Measurements from ENCODE around the gene SHISA9. TPM values are rescaled to one million over a fixed set of nuclear protein-coding genes. Genes with fewer than 3 reads are reported as not detected.

Gene SHISA9
- total RNA-seq, 1 experiment from 2014 or later, result 0.29 TPM

GRCh38 chr16:13056607-13057006 lies 155.2 kb downstream of the SHISA9 start:
- ChIA-PET CTCF (no interaction called here), POLR2A (no interaction called here)
- Histone ChIP-seq H3K27me3 (replicated peaks; ENCODE audit: control insufficient read depth, insufficient read depth, low read length) (no peaks in the 10 kb centered on the region), H3K36me3 (ENCODE audit: control insufficient read depth, insufficient read depth, low read length) (no peaks in the 10 kb centered on the region), H3K4me3 (ENCODE audit: low read depth, low read length) (no peak overlapping the region), H3K9me3 (no peaks in the 10 kb centered on the region), H3K4me1 (no peaks in the 10 kb centered on the region)
- Mint-ChIP-seq H3K4me1 (ENCODE audit: low read depth, unreplicated experiment) (no peaks in the 10 kb centered on the region), H3K27ac (ENCODE audit: unreplicated experiment) (no peak overlapping the region), H3K4me3 (ENCODE audit: unreplicated experiment) (no peak overlapping the region), H3K9me3 (ENCODE audit: unreplicated experiment) (no peaks in the 10 kb centered on the region), H3K36me3 (ENCODE audit: insufficient read depth, unreplicated experiment) (no peaks in the 10 kb centered on the region), H3K27me3 (ENCODE audit: insufficient read depth, unreplicated experiment) (peaks cover 5% of the 10 kb centered on the region)
- no peak for TF ChIP-seq CTCF (IDR thresholded peaks at IDR 0.05; ENCODE audit: insufficient read depth in 1 of 2, low read depth in 1 of 2, low read length in 1 of 2, severe bottlenecking in 1 of 2, unreplicated experiment in 1 of 2)
- no peak for DNase-seq
- BruUV-seq (replicated peaks), result no TSS peak
- intact Hi-C loops (cut with micrococcal nuclease; ENCODE audit: unreplicated experiment), result no loop called here

GRCh38 chr16:13060932-13061331 lies 159.5 kb downstream of the SHISA9 start:
- CTCF ChIA-PET, result no interaction called here
- intact Hi-C loops (cut with micrococcal nuclease; ENCODE audit: unreplicated experiment), result no loop called here

GRCh38 chr16:13061691-13062090 lies 160.3 kb downstream of the SHISA9 start:
- Mint-ChIP-seq H3K27me3 (ENCODE audit: insufficient read depth, unreplicated experiment) (no peaks in the 10 kb centered on the region), H3K9me3 (ENCODE audit: unreplicated experiment) (no peaks in the 10 kb centered on the region), H3K36me3 (ENCODE audit: insufficient read depth, unreplicated experiment) (no peaks in the 10 kb centered on the region), H3K4me3 (ENCODE audit: unreplicated experiment) (no peak overlapping the region), H3K27ac (ENCODE audit: unreplicated experiment) (no peak overlapping the region), H3K4me1 (ENCODE audit: low read depth, unreplicated experiment) (no peaks in the 10 kb centered on the region)
- H3K36me3 ChIP-seq (ENCODE audit: control insufficient read depth, insufficient read depth, low read length), result no peaks in the 10 kb centered on the region
- no peaks in the 10 kb centered on the region for H3K4me1 ChIP-seq
- H3K27me3 ChIP-seq (replicated peaks; ENCODE audit: control insufficient read depth, insufficient read depth, low read length), result no peaks in the 10 kb centered on the region
- intact Hi-C loops (cut with micrococcal nuclease; ENCODE audit: unreplicated experiment), result no loop called here
- BruUV-seq (replicated peaks), result no TSS peak
- no peak for TF ChIP-seq CTCF (IDR thresholded peaks at IDR 0.05; ENCODE audit: insufficient read depth in 1 of 2, low read depth in 1 of 2, low read length in 1 of 2, severe bottlenecking in 1 of 2, unreplicated experiment in 1 of 2)
- ChIA-PET POLR2A (no interaction called here), CTCF (no interaction called here)
- DNase-seq, result no peak
- H3K9me3 ChIP-seq, result no peaks in the 10 kb centered on the region
- H3K4me3 ChIP-seq (ENCODE audit: low read depth, low read length), result no peak overlapping the region

More at GRCh38 chr16:13060932-13061331, 159.5 kb downstream of the SHISA9 start:
- Histone ChIP-seq H3K9me3 (no peaks in the 10 kb centered on the region), H3K4me3 (ENCODE audit: low read depth, low read length) (no peak overlapping the region), H3K27me3 (replicated peaks; ENCODE audit: control insufficient read depth, insufficient read depth, low read length) (no peaks in the 10 kb centered on the region), H3K36me3 (ENCODE audit: control insufficient read depth, insufficient read depth, low read length) (no peaks in the 10 kb centered on the region), H3K4me1 (no peaks in the 10 kb centered on the region)
- H3K4me1 Mint-ChIP-seq (ENCODE audit: low read depth, unreplicated experiment), result no peaks in the 10 kb centered on the region
- H3K9me3 Mint-ChIP-seq (ENCODE audit: unreplicated experiment), result no peaks in the 10 kb centered on the region
- H3K27ac Mint-ChIP-seq (ENCODE audit: unreplicated experiment), result no peak overlapping the region
- no peaks in the 10 kb centered on the region for H3K27me3 Mint-ChIP-seq (ENCODE audit: insufficient read depth, unreplicated experiment)
- no peak for DNase-seq
- H3K4me3 Mint-ChIP-seq (ENCODE audit: unreplicated experiment), result no peak overlapping the region
- H3K36me3 Mint-ChIP-seq (ENCODE audit: insufficient read depth, unreplicated experiment), result no peaks in the 10 kb centered on the region
- POLR2A ChIA-PET, result no interaction called here
- no TSS peak for BruUV-seq (replicated peaks)
- TF ChIP-seq CTCF (IDR thresholded peaks at IDR 0.05; ENCODE audit: insufficient read depth in 1 of 2, low read depth in 1 of 2, low read length in 1 of 2, severe bottlenecking in 1 of 2, unreplicated experiment in 1 of 2), result no peak
